Keratinocyte (primary cell): ENCODE results near the gene CEACAM6.

Experiments
- EZH2 ChIP-seq: IDR thresholded peaks from one replicate; pipeline ENCODE4 v1.6.1; 2012; ENCODE audit warnings: inconsistent platforms, mild to moderate bottlenecking, low read length, moderate library complexity
- TF ChIP-seq, protein P1 (sequence below), 3 experiments: IDR thresholded peaks in 1 of 3; conservative IDR thresholded peaks in 1 of 3; optimal IDR thresholded peaks in 1 of 3; 2 replicates in 2 of 3; 3 replicates in 1 of 3; pipeline versions ENCODE3 to v1.5.1; 2011; ENCODE audit warnings: low read length in 3 of 3, mild to moderate bottlenecking in 3 of 3, moderate library complexity in 2 of 3, control low read depth in 1 of 3, inconsistent platforms in 1 of 3; ENCODE audit not compliant: insufficient read depth in 2 of 3; ENCODE audit errors: extremely low read depth in 1 of 3

- TF ChIP-seq, protein P1, sequence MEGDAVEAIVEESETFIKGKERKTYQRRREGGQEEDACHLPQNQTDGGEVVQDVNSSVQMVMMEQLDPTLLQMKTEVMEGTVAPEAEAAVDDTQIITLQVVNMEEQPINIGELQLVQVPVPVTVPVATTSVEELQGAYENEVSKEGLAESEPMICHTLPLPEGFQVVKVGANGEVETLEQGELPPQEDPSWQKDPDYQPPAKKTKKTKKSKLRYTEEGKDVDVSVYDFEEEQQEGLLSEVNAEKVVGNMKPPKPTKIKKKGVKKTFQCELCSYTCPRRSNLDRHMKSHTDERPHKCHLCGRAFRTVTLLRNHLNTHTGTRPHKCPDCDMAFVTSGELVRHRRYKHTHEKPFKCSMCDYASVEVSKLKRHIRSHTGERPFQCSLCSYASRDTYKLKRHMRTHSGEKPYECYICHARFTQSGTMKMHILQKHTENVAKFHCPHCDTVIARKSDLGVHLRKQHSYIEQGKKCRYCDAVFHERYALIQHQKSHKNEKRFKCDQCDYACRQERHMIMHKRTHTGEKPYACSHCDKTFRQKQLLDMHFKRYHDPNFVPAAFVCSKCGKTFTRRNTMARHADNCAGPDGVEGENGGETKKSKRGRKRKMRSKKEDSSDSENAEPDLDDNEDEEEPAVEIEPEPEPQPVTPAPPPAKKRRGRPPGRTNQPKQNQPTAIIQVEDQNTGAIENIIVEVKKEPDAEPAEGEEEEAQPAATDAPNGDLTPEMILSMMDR (optimal IDR thresholded peaks at IDR 0.05 in 1 of 3, IDR thresholded peaks at IDR 0.05 in 1 of 3, conservative IDR thresholded peaks at IDR 0.05 in 1 of 3; ENCODE audit: extremely low read depth in 1 of 3, insufficient read depth in 2 of 3, low read length in 3 of 3) = no peak
- TF ChIP-seq EZH2 = no peak
Observed at GRCh38 chr19:41811981-41812380, 56.7 kb downstream of the CEACAM6 start.
